Measurements from ENCODE around the gene CASP10.
A peak's percentile ranks its signal among the peaks of the same experiment; 100 is the strongest.
"Not testable (repeated sequence)": the region's sequence is repeated elsewhere in the genome, so short reads cannot be mapped to it uniquely, and the experiment has no call there.

Gene CASP10

DNA sequence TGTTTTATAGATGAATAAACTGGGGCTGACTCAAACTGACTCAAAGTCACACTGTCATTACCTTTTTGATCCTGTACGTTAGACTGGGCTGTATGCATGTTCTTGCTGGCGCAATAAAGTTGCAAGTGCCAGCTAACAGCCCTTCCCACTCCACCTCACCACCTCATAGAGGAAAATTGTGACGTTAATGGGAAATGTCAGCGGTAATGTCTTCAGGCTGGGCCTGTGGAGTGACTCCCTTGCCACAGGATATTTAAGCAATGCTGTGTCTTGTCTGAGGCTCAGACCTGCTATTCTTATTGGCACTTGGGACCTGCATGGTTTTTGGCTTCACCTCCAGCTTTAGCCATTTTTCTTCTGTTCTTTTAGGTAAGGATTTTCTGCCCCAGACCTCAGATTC, 25.2 kb upstream of the CASP10 start:
- TF ChIP-seq CTCF (IDR thresholded peaks at IDR 0.05; ENCODE audit: insufficient read depth, missing control alignments) = no peak
- no peak for FAIRE-seq
- DNase-seq (ENCODE audit: insufficient read length, low spot score) = no peak

GRCh38 chr2:201158111-201158929, 24.6 kb upstream of the CASP10 start:
- FAIRE-seq (peak; percentile 85), DNase-seq (ENCODE audit: insufficient read length, low spot score) (peak; percentile 37)
- peak; percentile 90 for TF ChIP-seq CTCF (IDR thresholded peaks at IDR 0.05; ENCODE audit: insufficient read depth, missing control alignments)

GRCh38 chr2:201164166-201164565, 18.8 kb upstream of the CASP10 start:
- FAIRE-seq = no peak
- no peak for DNase-seq (ENCODE audit: insufficient read length, low spot score)
- no peak for TF ChIP-seq CTCF (IDR thresholded peaks at IDR 0.05; ENCODE audit: insufficient read depth, missing control alignments)

DNA sequence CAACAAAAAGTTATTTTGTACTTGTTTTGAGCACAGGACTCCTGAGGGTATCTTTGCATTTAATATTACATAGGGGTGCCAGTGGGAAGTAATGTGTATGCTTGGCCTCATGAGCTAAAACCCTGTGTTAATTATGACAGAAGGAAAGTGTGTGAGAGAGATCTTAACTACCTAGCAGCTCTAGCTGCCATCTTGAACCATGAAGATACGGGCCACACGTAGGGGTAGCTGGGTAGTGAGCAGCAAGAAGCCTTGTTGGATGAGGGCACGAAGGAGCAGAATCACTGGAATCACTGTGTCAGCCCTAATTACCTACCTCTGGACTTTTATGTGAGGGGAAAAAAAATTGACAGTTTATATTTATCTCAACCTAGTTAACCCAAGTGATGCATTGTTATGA, 15.4 kb upstream of the CASP10 start:
- no peak for FAIRE-seq

DNA sequence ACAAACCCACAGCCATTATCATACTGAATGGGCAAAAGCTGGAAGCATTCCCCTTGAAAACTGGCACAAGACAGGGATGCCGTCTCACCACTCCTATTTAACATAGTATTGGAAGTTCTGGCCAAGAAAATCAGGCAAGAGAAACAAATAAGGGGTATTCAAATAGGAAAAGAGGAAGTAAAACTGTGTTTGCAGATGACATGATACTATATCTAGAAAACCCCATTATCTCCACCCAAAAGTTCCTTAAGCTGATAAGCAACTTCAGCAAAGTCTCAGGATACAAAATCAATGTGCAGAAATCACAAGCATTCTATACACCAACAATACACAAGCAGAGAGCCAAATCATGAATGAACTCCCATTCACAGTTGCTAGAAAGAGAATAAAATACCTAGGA, 14.4 kb upstream of the CASP10 start:
- DNase-seq (ENCODE audit: insufficient read length, low spot score) = not testable (repeated sequence)

More for the DNA sequence above, 15.4 kb upstream of the CASP10 start:
- DNase-seq (ENCODE audit: insufficient read length, low spot score) = no peak
- TF ChIP-seq CTCF (IDR thresholded peaks at IDR 0.05; ENCODE audit: insufficient read depth, missing control alignments) = no peak

GRCh38 chr2:201171259-201171814, 11.6 kb upstream of the CASP10 start:
- TF ChIP-seq CTCF (IDR thresholded peaks at IDR 0.05; ENCODE audit: insufficient read depth, missing control alignments) = no peak
- DNase-seq (ENCODE audit: insufficient read length, low spot score) (no peak), FAIRE-seq (no peak)

More for the DNA sequence above, 14.4 kb upstream of the CASP10 start:
- not testable (repeated sequence) for FAIRE-seq

- no peak for TF ChIP-seq CTCF (IDR thresholded peaks at IDR 0.05; ENCODE audit: insufficient read depth, missing control alignments)
- DNase-seq (ENCODE audit: insufficient read length, low spot score) (no peak), FAIRE-seq (no peak)
These were observed 10.7 kb upstream of the CASP10 start for GRCh38 chr2:201172279-201172678.

All from D721Med (cell line).